HG03354 (cell line): Measurements from ENCODE around the gene RNF25.
A peak's percentile ranks its signal among the peaks of the same experiment; 100 is the strongest.

Source experiments
- ATAC-seq: cut with Tn5 transposase; IDR thresholded peaks from one replicate; pipeline ENCODE4 v1.9.1; 2021; ENCODE audit warnings: mild to moderate bottlenecking; ENCODE audit not compliant: unreplicated experiment, poor library complexity, severe bottlenecking

RNF25 gene

GRCh38 chr2:218687400-218688060, 15.7 kb upstream of the RNF25 start:
- ATAC-seq, result peak; percentile 68

DNA sequence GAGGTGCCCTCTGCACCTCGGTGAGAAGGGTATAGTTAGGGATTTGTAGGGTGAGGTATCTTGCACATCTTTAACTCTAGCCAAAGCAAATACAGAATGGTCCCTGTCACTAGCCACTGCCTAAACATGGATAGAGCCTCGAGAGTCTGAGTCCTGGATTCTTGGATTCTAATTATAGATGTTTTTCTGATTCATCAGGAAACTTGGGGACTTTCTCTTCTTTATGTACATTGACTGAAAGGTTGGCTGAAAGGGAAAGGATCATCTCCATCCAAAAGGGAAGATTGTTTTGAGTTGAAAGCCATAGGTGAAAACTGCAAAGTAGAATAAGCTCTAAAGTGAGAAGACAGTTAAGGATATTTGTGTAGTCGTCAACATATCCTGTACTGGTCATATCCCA, 8.3 kb upstream of the RNF25 start:
- no peak for ATAC-seq

- ATAC-seq, result no peak
Measured at GRCh38 chr2:218679119-218679518, 7.3 kb upstream of the RNF25 start.

DNA sequence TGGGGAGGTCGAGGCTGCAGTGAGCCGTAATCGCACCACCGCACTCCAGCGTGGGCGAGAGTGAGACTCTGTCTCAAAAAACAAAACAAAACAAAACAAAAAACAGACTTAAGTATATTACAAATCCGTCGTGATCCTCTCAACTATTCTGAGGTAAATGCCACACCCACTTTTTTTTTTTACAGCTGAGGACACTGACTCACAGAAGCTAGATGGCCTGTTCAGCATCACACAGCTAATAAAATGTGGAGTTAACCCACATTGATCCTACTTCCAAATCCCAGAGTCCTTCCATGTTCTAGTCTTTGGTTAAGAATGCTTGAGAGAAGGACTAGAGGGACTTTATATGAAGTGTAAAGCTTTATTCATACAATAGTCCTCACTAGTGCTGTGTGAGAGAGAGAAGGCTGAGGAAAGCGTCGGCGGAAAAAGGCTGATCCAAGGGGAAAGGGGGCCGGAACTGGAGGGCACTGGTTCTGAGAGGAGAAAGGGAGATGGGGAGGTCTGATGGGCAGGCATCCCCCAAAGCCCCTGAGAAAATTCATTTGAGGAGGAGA, 627 bp downstream of the RNF25 start:
- ATAC-seq, result peak; percentile 2

DNA sequence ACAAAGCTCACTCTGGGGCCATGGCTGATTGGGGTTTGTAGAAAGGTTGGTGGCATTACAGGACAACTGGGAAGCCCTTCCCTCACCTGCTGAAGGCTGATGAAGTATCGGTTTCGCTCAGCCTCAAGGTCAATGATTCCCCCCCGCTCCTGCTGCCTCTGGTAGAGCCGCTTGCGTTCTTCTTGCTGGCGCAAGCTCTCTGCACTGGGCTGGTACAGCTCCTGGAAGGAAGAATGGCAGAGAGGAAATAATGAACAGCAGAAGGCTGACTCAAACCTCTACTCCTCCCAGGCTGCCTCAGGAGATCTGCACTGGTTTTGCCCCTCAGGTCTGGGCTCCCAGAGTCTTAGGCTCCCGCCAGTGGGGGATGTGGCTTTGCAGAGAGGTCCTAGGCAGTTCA, 7.1 kb downstream of the RNF25 start:
- ATAC-seq, result no peak

DNA sequence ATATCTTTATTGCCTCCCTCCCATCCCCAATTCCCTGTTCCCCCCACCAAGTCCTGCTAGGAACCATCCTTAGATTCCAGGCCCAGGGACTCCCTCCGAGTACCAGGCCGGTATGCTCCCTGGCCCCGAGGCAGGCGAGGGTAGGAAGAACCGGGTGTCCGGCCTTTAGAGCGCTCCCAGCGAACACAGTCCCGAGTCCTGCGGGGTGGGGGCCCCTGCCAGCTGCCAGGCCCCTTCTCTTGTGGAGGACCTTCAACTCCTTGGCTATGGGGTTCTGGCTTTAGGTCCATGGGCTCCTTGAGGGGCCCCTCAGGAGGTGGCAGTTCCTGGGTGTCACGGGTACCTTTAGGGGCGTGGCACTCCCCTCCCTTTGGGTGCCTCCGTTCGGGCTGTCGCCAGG, 7.9 kb downstream of the RNF25 start:
- no peak for ATAC-seq

DNA sequence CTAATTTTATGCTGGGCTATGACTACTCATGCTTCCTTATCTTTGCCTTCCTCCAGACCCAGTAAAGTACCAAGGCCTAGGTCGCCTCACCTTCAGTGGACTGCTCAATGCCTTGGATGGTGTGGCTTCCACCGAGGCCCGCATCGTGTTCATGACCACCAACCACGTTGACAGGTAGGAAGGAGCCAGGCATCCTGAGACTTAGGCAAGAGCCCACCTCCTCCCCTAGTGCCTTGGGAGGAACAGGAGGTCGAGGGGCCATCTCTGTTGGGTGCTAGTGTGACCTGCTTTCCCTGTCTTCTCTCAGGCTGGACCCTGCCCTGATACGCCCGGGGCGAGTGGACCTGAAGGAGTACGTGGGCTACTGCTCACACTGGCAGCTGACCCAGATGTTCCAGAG, 9.0 kb downstream of the RNF25 start:
- no peak for ATAC-seq

GRCh38 chr2:218662377-218662776, 9.4 kb downstream of the RNF25 start:
- ATAC-seq, result no peak

- no peak for ATAC-seq
Measured at GRCh38 chr2:218659988-218660358, 11.8 kb downstream of the RNF25 start.

DNA sequence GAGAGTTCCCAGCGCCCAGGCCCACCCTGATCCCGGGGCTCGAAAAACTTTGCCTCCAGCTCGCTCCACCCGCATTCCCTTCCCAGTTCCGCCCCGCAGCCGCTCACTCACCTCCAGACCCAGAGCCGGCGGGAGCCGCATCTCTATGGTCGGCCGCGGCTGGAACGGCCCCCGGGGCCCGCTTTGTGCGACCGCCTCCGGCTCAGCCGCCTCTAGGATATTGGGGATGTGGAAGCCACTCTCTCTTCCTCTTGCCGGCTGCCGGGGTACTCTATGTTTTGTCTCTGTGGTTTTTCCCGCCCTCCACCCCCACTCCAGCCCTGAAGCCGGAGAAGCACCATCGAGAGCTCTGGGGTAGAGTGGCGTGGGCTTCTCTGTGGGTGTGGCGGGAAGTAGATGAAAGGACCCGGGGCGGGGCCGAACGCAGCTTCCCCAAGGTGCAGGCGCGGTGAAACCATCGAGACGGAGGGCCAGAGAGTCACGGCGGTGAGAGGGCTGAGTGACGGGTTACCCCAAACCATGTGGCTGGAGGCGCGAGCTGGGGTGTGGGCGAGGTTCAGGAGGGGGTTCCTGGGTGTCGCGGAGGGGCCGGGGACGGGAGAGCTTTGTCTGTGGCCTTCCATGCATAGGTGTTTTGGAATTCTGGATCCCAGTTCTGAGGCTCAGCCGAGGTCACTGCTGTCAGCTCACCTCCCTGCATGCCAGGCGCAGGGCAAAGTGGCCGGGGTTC, 12.4 kb downstream of the RNF25 start, which contains the start of the genes BCS1L and ZNF142:
BCS1L (plus strand) TSS at position 426 of the 730 bp plus-strand sequence. CDS start 1,305 bp downstream, outside the sequence.
ZNF142 (minus strand) TSS at position 366 of the 730 bp plus-strand sequence. CDS start 3,194 bp downstream, outside the sequence.
- peak; percentile 96 for ATAC-seq

DNA sequence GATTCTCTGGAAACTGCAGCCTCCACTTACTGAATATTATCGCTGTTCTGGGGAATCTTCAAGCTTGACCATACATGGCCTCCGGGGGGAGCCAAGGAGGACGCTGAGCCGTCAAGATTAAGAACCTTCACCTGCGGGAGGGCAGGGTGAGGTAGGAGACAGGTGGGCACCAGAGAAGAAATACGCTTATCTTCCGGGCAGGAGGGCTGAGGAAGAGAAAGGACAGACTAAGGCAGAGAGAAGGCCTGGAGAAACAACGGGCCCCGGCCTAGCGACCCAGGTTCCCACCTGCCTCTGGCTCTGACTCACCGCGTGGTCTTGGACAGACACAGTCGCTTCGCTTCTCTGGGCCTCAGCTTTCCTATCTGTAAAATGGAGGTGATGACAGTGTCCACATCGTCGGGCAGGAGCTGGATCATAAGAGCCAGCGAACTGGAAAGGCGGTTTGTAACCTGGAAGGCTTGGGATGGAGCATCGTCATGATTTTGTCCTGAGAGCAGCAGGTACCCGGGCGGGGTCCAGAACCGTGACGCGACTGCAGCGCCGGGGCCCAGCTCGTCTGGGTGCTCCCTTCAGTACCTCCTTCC, 13.0 kb downstream of the RNF25 start:
- ATAC-seq, result peak; percentile 45

DNA sequence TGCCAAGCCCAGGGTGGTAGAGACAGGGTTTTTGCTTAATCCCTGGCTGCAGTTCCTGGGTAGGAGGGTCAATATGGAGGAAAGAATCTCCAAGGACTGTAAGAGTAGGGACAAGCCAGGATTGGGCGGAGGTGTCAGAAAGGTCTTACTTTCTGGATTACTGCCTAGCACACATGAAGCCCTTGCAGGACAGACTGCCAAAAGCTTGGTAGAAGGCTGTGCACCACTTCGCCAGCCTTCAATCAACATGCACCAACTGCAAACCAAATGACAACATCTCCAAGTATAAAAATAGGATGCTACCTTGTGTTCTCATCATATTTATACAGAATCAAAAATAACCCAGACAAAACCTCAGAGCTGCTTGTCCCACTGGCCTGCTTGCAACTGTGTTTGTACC, 16.1 kb downstream of the RNF25 start:
- ATAC-seq, result no peak

DNA sequence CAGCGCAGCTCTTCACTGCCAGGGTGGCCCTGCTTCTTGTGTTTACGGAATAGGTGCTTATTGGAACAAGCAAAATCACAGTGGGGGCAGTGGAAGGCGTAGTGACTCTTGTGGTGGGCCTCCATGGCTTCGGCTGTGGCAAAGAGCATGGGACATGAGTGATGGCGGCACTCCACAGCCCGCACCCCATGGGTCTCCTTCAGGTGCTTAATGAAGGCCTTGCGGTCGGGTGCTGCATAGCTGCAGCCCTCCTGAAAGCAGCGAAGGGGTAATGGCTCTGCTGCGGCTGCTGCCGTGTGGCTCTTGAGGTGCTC, 23.1 kb downstream of the RNF25 start:
- ATAC-seq, result no peak

- no peak for ATAC-seq
Measured at GRCh38 chr2:218648088-218648786, 23.6 kb downstream of the RNF25 start.

DNA sequence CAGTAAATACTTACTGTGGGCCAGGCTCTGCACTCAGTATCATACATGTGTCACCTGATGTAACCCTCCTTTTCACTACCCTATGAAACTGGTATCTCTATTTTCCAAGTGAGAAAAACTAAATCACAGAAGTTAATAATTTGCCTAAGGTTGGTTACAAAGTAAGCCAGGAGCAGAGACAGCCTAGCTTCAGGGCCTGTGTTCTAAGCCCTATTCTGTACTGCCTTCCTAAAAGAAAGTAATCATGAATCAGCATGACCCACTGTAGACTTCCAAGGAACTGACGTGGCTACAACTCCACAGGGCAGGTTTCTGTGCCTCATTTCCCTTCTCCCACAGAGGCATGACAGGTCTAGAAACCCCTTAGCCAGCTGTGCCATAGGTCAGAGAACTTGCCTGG, 26.7 kb downstream of the RNF25 start:
- peak; percentile 69 for ATAC-seq

GRCh38 chr2:218644721-218645120, 27.1 kb downstream of the RNF25 start:
- peak; percentile 9 for ATAC-seq

GRCh38 chr2:218643751-218644310, 28.0 kb downstream of the RNF25 start:
- ATAC-seq, result no peak

GRCh38 chr2:218642786-218643185, 29.0 kb downstream of the RNF25 start:
- no peak for ATAC-seq

- ATAC-seq, result no peak
Measured at GRCh38 chr2:218642121-218642656, 29.6 kb downstream of the RNF25 start.

- no peak for ATAC-seq
Measured at GRCh38 chr2:218638372-218638771, 33.4 kb downstream of the RNF25 start.
